A673 (cell line): Measurements from ENCODE around the gene SEMA5B. TPM values are rescaled to one million over a fixed set of nuclear protein-coding genes. Genes with fewer than 3 reads are reported as not detected.

Experiments
- BruUV-seq: library from RNA; stranded (reverse); fragments of 400-500 nt; replicated peaks from 2 replicates; lab custom pipeline; 2021; lab: Mats Ljungman, UMichigan
- CTCF ChIA-PET: fragments of 300-600 bp; sonication (Branson Sonifier 250); formaldehyde crosslinking; loops from one replicate; lab custom pipeline; 2022; ENCODE audit warnings: antibody characterized with exemption; lab: Charles Lee
- POLR2A ChIA-PET: fragments of 300-600 bp; sonication (Branson Sonifier 250); formaldehyde crosslinking; loops from one replicate; lab custom pipeline; 2022; ENCODE audit warnings: antibody characterized with exemption; ENCODE audit not compliant: low non-redundant PET; lab: Charles Lee
- DNase-seq: peaks from one replicate; pipeline ENCODE4 v3.0.0-alpha.2; 2015; ENCODE audit warnings: low spot score
- H3K27ac ChIP-seq: fragments of 200-600 bp; sonication (generic); 2 replicates; pipeline ENCODE4 v1.5.1; 2016; ENCODE audit warnings: mixed run types, low read depth, mild to moderate bottlenecking, mixed read lengths, antibody characterized with exemption, low read length; ENCODE audit not compliant: poor library complexity, severe bottlenecking
- H3K27me3 ChIP-seq: fragments of 200-600 bp; sonication (generic); replicated peaks from 2 replicates; pipeline ENCODE4 v1.6.1; 2017; ENCODE audit warnings: mixed run types, low read depth, mild to moderate bottlenecking, mixed read lengths, antibody characterized with exemption, low read length; ENCODE audit not compliant: insufficient read depth, poor library complexity
- H3K36me3 ChIP-seq: fragments of 200-600 bp; sonication (generic); 2 replicates; pipeline ENCODE4 v1.6.1; 2016; ENCODE audit warnings: mixed run types, mild to moderate bottlenecking, mixed read lengths, antibody characterized with exemption, low read length; ENCODE audit not compliant: insufficient read depth, poor library complexity, severe bottlenecking
- H3K4me1 ChIP-seq: fragments of 200-600 bp; sonication (generic); 2 replicates; pipeline ENCODE4 v1.6.1; 2017; ENCODE audit warnings: mixed run types, mild to moderate bottlenecking, mixed read lengths, antibody characterized with exemption, low read length; ENCODE audit not compliant: insufficient read depth, poor library complexity, severe bottlenecking
- H3K4me3 ChIP-seq: fragments of 200-600 bp; sonication (generic); 2 replicates; pipeline ENCODE4 v1.5.1; 2016; ENCODE audit warnings: low read depth, mixed run types, mild to moderate bottlenecking, mixed read lengths, low read length; ENCODE audit not compliant: poor library complexity, severe bottlenecking
- H3K9me3 ChIP-seq: fragments of 200-600 bp; sonication (generic); 2 replicates; pipeline ENCODE4 v1.6.1; 2016; ENCODE audit warnings: mixed run types, low read depth, mild to moderate bottlenecking, mixed read lengths, antibody characterized with exemption, low read length; ENCODE audit not compliant: poor library complexity, severe bottlenecking
- EZH2 ChIP-seq: fragments of 200-600 bp; sonication (generic); IDR thresholded peaks from 2 replicates; pipeline ENCODE4 v1.6.1; 2017; ENCODE audit warnings: borderline replicate concordance, low read depth, mild to moderate bottlenecking, mixed read lengths, antibody characterized with exemption, low read length; ENCODE audit not compliant: poor library complexity, severe bottlenecking
- intact Hi-C: fragments of 100-400 bp; cut with micrococcal nuclease; formaldehyde crosslinking; loops from one replicate; pipeline ENCODE4 v1.10.0; 2022; ENCODE audit not compliant: unreplicated experiment
- total RNA-seq: library from RNA; stranded (reverse); gene quantifications from 2 replicates; pipeline ENCODE4 v1.2.3, GENCODE V29; 2021
- TF ChIP-seq, protein P1 (sequence below): fragments of 300-800, 200-600 bp; sonication (generic); conservative IDR thresholded peaks from 2 replicates; pipeline ENCODE4 v1.5.1; 2017; ENCODE audit warnings: low read depth, mild to moderate bottlenecking, antibody characterized with exemption, low read length, moderate library complexity, mixed read lengths

The SEMA5B gene
- total RNA-seq, 1 experiment from 2014 or later = 7.6 TPM

DNA sequence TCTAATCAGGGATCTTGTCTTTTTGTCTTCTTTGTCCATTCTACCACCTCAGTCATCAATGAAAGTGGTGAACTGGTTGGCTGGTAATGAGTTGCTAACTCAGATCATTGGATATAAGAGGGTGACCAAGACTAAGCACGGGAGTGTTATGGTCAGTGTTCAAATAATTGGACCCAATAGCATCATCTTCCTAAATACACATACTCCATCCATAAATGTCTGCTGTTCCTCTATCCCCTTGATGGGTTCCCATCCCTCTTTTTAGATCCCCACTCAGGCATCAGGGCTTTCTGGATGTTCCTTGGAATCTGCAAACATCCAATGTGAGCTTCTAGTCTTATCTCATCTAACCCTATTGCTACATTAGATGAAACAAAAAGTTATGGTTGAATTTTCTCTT, 3.5 kb downstream of the SEMA5B start:
- Histone ChIP-seq H3K4me3 (no peak overlapping the region), H3K4me1 (peaks cover 18% of the 10 kb centered on the region), H3K27ac (no peak overlapping the region), H3K36me3 (no peaks in the 10 kb centered on the region), H3K9me3 (no peaks in the 10 kb centered on the region), H3K27me3 (peaks cover 96% of the 10 kb centered on the region)
- CTCF ChIA-PET = no interaction called here
- POLR2A ChIA-PET = no interaction called here
- TF ChIP-seq, protein P1, sequence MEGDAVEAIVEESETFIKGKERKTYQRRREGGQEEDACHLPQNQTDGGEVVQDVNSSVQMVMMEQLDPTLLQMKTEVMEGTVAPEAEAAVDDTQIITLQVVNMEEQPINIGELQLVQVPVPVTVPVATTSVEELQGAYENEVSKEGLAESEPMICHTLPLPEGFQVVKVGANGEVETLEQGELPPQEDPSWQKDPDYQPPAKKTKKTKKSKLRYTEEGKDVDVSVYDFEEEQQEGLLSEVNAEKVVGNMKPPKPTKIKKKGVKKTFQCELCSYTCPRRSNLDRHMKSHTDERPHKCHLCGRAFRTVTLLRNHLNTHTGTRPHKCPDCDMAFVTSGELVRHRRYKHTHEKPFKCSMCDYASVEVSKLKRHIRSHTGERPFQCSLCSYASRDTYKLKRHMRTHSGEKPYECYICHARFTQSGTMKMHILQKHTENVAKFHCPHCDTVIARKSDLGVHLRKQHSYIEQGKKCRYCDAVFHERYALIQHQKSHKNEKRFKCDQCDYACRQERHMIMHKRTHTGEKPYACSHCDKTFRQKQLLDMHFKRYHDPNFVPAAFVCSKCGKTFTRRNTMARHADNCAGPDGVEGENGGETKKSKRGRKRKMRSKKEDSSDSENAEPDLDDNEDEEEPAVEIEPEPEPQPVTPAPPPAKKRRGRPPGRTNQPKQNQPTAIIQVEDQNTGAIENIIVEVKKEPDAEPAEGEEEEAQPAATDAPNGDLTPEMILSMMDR = no peak
- TF ChIP-seq EZH2 = no peak
- intact Hi-C loops = no loop called here
- no TSS peak for BruUV-seq
- DNase-seq = no peak

DNA sequence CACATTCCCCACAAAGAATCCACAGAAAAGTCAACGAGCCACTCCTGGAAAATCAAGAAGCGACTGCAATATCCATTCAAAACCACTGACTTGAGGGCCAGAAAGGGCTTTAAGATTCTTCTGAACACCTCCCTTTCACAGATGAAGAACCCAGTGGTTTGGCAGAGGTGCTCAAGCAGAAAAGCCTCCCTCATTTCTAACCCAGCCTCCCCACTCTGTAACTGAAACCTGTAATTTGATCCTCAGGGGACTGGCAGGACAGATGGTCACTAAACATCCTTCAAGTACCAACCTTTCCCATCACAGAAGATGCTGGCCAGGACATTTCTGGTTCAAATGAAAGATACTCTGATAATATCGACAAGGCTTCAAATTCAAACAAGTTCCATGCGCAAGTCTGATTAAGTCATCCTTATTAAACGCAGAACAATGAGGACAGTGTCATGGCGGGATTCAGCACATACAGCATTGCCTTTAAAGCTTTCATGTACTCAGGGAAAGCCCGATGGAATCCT, 5.5 kb downstream of the SEMA5B start:
- TF ChIP-seq, protein P1 = no peak
- no peak for TF ChIP-seq EZH2
- CTCF ChIA-PET = no interaction called here
- no peaks in the 10 kb centered on the region for H3K9me3 ChIP-seq
- no TSS peak for BruUV-seq
- H3K36me3 ChIP-seq = no peaks in the 10 kb centered on the region
- POLR2A ChIA-PET = no interaction called here
- peaks cover 5% of the 10 kb centered on the region for H3K4me1 ChIP-seq
- no peak for DNase-seq
- intact Hi-C loops = no loop called here
- H3K27ac ChIP-seq = no peak overlapping the region
- peaks cover 93% of the 10 kb centered on the region for H3K27me3 ChIP-seq
- no peak overlapping the region for H3K4me3 ChIP-seq

DNA sequence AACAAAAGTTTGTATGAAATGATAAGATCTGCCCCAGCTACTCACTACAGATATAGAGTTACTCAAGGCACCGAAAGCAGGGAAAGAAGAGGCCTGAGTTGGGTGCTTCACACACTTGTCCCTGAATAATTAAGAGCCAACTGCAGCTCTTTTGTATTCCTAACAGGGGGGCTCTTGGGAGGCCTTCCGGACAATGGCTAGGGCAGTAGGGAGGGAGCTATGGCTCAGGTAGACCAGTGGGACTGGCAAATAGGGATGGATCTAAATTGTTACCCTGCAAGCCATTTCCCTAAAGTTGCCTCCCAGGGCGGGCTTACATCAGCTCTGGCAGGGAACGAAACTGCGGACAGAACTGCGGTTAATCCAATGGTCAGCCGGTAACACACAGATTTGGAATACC, 6.2 kb downstream of the SEMA5B start:
- no peak overlapping the region for H3K4me3 ChIP-seq
- BruUV-seq = no TSS peak
- POLR2A ChIA-PET = no interaction called here
- H3K4me1 ChIP-seq = no peaks in the 10 kb centered on the region
- no peaks in the 10 kb centered on the region for H3K36me3 ChIP-seq
- H3K27me3 ChIP-seq = peaks cover 88% of the 10 kb centered on the region
- no peak overlapping the region for H3K27ac ChIP-seq
- CTCF ChIA-PET = no interaction called here
- intact Hi-C loops = no loop called here
- DNase-seq = no peak
- H3K9me3 ChIP-seq = no peaks in the 10 kb centered on the region
- TF ChIP-seq, protein P1 = no peak
- TF ChIP-seq EZH2 = no peak
